A673 (cell line): ENCODE data around the gene CNNM2.

Experiments used
- EZH2 ChIP-seq: fragments of 200-600 bp; sonication (generic); IDR thresholded peaks from 2 replicates; pipeline ENCODE4 v1.6.1; 2017; ENCODE audit warnings: borderline replicate concordance, low read depth, mild to moderate bottlenecking, mixed read lengths, antibody characterized with exemption, low read length; ENCODE audit not compliant: poor library complexity, severe bottlenecking
- TF ChIP-seq, protein P1 (sequence below): fragments of 300-800, 200-600 bp; sonication (generic); conservative IDR thresholded peaks from 2 replicates; pipeline ENCODE4 v1.5.1; 2017; ENCODE audit warnings: low read depth, mild to moderate bottlenecking, antibody characterized with exemption, low read length, moderate library complexity, mixed read lengths

DNA sequence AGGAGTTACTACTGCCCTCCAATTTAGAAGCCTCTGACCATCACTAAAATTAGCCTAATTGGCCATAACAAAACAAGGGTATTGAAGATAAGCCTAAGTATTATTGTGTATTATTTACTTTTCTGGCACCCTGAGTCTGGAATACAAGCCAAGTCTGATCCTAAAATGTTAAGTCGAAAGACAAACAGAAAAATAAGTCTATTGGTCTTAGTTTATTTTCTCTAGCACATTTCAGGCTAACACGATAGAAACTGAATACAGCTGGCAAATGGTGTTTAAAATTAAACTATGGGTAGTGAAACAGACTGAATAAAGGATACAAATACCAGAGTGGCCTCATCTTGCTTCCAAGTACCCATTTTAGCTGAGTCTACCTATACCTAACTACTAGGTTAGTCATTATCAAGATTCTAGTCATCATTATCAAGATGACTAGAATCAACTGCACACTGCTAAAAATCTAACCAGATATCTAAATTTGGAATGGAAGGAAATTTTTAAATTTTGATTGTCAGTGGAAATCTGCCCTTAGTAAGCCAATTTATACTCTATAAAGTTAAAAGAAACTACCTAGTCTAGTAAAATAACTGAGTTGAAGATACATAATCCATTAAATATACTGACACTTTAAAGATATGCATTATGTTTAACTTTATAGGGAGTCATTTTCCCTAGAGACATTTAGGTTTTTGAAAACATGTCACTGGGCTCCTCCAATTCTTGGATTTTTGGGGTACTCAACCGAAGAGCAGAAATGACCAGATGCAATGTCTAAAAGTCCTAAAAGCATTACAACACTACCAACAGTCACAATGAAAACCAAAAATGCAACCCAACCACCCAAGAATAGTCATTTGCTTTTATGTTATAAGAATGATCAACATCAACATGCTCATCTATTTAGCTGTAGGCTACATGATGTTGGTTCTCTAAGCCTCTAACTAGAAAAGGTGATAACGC is 194.1 kb downstream of the CNNM2 start:
- TF ChIP-seq, protein P1, sequence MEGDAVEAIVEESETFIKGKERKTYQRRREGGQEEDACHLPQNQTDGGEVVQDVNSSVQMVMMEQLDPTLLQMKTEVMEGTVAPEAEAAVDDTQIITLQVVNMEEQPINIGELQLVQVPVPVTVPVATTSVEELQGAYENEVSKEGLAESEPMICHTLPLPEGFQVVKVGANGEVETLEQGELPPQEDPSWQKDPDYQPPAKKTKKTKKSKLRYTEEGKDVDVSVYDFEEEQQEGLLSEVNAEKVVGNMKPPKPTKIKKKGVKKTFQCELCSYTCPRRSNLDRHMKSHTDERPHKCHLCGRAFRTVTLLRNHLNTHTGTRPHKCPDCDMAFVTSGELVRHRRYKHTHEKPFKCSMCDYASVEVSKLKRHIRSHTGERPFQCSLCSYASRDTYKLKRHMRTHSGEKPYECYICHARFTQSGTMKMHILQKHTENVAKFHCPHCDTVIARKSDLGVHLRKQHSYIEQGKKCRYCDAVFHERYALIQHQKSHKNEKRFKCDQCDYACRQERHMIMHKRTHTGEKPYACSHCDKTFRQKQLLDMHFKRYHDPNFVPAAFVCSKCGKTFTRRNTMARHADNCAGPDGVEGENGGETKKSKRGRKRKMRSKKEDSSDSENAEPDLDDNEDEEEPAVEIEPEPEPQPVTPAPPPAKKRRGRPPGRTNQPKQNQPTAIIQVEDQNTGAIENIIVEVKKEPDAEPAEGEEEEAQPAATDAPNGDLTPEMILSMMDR, result no peak
- TF ChIP-seq EZH2, result no peak
